CD4-positive, alpha-beta T cell treated with Interleukin-17A for 4 hours (primary cell): Measurements from ENCODE around the gene GLB1L2.
A peak's percentile ranks its signal among the peaks of the same experiment; 100 is the strongest.
"Not testable (repeated sequence)": the region's sequence is repeated elsewhere in the genome, so short reads cannot be mapped to it uniquely, and the experiment has no call there.

Source experiments
- DNase-seq: peaks from one replicate; pipeline ENCODE4 v3.0.0-alpha.2; 2020; ENCODE audit warnings: mixed read lengths

GLB1L2 gene

GRCh38 chr11:134328433-134328832 lies 3.4 kb upstream of the GLB1L2 start:
- DNase-seq, result no peak

DNA sequence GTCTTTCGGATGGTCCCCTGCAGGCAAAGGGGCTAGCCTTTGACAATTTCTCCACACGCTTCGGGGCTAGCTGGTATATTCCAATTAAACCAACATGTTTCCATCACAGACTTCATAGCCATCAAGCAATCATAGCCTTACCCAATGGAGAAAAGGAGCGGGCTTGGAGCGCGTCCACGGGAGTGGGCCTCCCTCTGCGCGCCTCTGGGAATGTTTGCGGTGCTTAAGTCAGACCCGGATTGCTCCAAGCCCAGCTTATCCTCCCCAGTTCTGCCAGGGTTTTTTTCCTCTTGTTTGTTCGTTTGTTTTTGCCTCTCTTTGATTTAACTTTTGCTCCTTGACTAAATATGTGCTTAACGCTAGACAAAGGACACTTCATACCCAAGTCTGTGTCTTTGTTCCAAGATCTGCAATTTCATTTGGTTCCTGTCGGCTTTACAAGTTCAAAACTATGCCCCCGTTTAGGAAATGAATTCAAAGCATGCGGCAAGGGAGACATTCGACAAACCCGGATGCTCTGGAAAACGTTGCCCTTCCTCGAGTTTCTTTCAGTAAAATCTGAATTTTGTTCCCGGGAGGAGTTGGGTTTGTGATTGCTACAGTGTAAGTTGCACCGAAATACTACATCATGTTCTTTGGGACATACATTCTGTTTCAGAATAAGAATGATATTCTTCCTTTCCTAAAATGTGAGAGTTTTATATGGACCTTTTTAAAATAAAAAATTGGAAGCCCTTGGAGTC lies 1.0 kb upstream of the GLB1L2 start:
- DNase-seq, result no peak

- DNase-seq, result peak; percentile 37
Measured at GRCh38 chr11:134332189-134332631, 422 bp downstream of the GLB1L2 start.

DNA sequence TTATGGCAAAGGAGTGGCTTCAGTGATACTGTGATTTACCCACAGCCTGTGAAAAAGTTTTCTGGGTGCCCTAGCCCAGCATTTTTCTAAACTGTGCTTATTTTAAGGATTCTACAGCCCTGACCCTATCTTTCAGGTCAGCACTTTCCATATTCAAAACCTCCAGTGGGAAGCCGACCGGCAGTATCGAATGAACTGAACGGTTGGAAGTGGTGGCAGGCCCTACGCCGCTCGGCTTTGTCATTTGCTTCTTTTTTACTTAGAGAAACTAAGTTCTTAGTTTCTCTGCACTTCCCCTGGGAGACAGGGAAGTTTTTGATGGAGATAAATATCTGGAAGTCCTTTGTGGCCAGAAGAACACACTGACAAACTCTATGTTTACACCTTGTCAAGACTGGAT lies 994 bp downstream of the GLB1L2 start:
- no peak for DNase-seq

DNA sequence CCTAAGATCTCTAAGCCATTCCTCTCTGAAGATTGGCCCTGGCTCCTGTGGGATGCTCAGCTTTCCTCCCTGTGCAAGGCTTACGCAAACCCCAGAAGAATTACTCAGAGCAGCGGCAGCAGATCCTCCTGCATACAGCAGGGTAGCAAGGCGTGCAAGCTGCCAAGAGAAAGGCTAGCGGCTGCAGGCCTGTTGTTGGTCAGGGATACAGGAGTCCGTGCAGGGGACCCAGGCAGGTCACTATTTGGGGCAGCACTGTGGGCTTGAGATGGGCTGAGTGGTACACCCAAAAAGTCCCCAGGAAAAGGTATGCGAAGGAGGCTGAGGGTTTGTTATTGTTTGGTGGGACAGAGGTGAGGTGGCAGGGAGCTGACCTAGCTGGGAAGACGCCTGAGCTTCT lies 1.5 kb downstream of the GLB1L2 start:
- no peak for DNase-seq

DNA sequence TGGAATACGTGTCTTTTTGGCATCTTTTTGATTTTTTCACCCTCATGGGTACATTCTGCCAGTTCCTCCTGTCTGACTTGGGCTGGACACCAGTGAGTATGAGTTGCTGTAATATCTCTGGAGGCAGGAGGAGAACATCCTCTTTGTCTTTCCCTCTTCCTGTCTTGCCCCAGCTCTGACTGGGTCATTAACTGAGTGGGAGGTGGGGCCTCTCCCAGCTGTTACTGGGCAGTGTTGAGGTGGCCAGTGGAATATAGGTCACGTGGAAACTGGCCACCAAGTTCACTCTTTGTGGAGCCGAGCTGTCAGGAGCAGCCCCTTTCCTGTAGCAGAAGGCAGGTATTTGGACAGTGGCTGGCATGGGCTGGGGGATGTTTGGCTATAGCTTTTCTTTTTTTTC lies 2.2 kb downstream of the GLB1L2 start:
- DNase-seq, result no peak

- no peak for DNase-seq
Measured at GRCh38 chr11:134334796-134335571, 3.2 kb downstream of the GLB1L2 start.

- DNase-seq, result no peak
Measured at GRCh38 chr11:134337051-134337450, 5.3 kb downstream of the GLB1L2 start.

GRCh38 chr11:134338068-134338467 lies 6.3 kb downstream of the GLB1L2 start:
- DNase-seq, result no peak

GRCh38 chr11:134338654-134339053 lies 6.9 kb downstream of the GLB1L2 start:
- DNase-seq, result no peak

DNA sequence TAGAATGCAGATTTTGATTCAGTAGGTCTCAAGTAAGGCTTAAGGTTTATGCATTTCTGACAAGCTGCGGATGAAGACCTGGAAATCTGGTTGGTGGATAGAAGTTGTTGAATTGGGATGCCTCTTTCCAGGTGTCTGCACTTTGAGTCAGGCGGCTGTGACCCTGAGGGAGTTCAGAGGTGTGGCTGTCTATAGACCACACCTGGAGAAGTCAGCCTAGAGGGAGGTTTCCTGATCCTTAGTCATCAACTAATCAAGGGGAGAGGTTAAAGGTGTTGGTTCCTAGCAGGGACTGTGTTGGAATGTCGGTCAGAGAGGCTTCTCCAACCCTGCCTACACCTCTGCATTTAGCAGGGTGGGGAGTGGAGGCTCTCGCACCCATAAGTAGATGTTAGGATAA lies 8.0 kb downstream of the GLB1L2 start:
- DNase-seq, result no peak

GRCh38 chr11:134340354-134340964 lies 8.7 kb downstream of the GLB1L2 start:
- DNase-seq, result no peak

DNA sequence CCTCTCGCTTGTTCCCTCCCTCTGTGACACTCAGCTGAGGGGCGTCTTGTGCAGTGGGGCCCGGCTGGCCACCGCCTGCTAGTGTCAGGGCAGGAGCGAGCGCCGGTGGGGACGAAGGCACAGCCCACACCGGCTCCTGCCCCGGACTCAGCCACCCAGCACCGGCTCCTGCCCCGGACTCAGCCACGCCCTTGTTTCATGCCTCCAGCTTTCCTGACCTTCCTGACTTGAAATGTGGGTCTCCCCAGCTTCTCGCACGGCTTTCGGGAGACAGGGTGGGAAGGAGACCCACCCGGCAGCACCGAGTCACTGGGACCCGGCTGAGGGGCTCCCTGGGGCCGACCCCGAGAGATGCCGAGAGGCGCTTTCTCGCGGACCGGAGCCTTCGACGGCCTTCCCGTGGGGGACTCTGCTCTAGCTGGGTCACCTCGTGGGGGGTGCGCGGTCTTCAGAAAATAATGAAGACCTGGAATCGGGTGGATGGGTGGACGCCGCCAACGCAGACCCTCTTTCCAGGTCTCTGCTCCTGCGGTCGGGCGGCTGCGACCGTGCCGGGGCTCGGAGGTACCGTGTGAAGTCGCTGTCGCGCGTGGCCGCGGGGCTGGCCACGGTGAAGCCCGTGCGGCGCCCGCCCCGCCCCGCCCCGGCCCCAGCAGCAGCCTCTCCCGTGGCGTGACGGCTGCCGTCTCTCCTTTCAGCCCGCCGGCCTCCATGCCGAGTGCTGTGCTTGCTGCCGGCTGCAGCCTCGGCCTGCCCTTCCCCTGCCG lies 10.2 kb downstream of the GLB1L2 start:
- DNase-seq, result no peak

DNA sequence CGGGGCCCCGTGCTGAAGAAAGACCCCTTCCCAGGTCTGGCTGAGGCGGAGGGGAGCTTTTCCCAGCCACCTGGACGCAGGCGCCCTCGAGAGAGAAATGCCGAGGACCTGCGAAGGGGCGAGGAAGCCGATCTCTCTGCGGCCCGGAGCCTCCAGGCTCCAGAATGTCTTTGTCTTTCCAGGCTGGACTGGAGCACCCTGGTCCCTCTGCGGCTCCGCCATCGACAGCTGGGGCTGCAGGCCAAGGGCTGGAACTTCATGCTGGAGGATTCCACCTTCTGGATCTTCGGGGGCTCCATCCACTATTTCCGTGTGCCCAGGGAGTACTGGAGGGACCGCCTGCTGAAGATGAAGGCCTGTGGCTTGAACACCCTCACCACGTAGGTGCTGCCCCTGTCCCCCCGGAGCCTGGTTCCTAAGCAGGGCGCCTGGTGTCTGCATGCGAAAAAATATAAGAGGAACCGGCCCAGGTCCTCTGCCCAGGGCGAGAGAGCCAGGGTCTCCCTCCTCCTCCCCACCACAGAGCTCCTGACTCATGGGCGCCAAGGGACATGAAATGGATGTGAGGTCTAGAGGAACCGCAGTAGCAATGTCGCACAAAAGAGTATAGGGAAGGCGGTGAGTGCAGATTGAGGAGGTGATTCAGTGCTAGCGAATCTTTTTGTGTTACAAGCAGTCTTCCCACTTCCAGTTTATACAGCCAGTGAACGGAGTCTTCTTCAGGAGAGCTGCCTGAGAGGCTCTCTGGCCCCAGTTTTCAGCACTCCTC lies 11.0 kb downstream of the GLB1L2 start:
- DNase-seq, result no peak

- no peak for DNase-seq
Measured at GRCh38 chr11:134343646-134344045, 11.9 kb downstream of the GLB1L2 start.

DNA sequence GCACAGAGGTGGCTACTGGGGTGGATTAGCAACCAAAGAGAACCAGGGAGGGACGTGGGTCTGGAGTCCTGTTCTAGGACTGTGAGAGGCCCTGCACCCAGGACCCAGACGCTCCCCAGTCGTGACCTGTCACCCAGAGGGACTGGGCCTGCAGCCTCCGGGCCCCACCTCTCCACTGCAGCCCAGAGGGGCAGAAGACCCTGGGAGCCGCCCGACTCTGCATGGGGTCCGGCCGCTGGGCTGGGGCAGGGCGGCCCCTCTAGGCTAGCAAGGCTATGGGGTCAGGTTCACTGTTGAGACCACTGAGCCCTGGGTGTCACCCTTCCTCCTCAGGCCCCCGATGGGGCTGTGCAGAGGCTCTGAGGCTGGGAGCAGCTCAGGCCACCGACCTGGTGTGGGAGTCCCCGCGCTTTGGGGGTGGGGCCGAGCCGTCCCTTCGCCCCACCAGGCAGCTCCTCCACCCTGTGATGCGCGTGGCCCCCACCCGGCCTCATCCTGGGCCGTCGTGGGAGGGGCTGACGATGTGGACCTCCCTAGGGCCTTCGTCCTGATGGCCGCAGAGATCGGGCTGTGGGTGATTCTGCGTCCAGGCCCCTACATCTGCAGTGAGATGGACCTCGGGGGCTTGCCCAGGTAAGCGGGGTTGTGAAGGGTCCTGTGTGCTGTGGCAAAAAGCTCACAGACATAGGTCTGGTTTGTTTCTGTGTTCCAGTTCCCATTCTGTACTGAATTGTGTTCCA lies 12.9 kb downstream of the GLB1L2 start:
- not testable (repeated sequence) for DNase-seq

DNA sequence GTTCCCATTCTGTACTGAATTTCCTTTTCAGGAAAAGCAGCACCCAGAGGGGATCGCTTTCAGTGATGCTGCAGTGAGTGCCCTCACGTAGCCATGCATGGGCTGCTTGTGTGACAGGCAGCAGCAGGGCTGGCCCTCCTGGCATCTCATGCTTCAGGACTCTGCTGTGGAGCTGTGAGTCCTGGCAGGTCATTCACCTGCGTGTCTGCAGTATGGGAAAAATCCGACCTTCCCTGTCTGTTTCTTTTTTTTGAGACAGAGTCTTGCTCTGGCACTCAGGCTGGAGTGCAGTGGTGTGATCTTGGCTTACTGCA lies 13.4 kb downstream of the GLB1L2 start:
- no peak for DNase-seq

- no peak for DNase-seq
Measured at GRCh38 chr11:134346101-134346975, 14.6 kb downstream of the GLB1L2 start.

DNA sequence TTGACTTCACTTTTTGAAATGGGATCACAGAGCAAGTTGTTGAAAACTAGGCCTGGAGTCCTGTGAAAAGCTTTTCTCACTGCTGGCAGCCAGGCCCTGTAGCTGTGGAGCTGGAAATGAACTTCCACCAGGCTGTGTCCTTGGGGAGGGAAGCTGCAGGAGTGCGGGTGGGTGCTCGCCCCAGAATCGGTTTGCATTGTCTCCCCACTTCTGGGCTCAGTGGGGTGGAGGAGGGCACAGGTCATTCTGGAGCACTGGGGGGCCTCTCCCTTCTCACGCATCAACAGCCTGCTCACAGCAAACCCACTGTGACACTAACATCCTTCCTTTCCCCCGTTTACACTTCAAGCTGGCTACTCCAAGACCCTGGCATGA lies 15.2 kb downstream of the GLB1L2 start:
- DNase-seq, result no peak

GRCh38 chr11:134347441-134347840 lies 15.7 kb downstream of the GLB1L2 start:
- DNase-seq, result no peak
